ENCODE data around the gene PDSS2.
"Not testable (repeated sequence)": the region's sequence is repeated elsewhere in the genome, so short reads cannot be mapped to it uniquely, and the experiment has no call there.

The PDSS2 gene

DNA sequence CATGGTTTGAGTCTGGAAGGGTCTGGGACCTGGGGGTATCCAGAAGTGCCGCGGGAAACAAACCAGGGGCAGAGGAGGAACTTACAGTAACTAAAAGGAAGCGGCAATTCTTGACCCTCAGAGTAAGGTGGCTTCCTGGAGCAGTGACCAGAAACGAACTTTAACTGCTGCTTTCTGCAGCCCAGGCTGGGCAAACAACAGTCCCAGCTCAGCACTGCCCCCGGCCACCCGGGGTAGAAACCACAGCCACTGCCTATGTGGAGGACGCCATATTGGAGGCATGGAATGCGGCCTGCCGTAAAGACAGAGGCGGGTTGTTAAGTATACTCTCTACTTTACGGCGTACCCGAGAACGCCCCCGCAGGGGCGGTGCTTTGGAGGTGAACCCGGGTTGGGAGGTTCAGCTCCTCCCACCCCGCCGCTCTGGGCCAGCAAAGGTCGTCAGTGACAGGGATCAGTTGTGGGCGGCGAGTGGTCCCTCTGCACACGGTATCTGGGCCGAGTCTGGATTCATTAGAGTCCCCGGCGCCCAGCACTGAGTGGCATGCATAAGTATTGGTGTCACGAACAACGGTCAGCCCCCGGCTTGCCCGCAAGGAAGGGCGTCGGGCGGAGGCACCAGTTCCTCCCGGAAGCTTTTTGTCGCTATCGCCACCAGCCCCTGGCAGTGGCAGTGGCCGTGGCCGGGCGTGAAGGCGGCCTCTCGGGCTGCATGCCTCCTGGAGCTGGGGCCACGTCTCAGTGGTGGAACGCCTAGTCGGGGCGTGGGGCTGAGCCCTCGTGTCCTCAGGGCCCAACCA is at the start of gene PDSS2:
TSS of gene PDSS2 (minus strand) at position 282 of the 800 bp plus-strand sequence. CDS start at position 3, 279 bp downstream.
- FAIRE-seq = peak; percentile 45

DNA sequence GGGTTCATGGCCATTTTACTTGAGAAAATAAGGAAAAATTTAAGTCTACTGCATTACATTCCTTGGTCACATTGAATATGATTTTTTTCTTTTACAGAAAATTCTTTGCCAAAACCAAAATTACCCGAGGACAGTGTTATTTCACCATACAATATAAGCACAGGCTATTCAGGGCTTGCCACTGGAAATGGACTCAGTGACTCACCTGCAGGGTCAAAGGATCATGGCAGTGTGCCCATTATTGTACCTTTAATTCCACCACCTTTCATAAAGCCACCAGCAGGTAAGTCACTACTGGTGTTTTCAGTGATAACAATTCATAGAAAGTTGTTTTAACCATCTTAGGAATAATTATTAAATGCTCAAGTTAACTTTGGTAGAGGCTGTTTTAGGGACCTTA is 46.8 kb upstream of the PDSS2 start:
- FAIRE-seq = no peak

DNA sequence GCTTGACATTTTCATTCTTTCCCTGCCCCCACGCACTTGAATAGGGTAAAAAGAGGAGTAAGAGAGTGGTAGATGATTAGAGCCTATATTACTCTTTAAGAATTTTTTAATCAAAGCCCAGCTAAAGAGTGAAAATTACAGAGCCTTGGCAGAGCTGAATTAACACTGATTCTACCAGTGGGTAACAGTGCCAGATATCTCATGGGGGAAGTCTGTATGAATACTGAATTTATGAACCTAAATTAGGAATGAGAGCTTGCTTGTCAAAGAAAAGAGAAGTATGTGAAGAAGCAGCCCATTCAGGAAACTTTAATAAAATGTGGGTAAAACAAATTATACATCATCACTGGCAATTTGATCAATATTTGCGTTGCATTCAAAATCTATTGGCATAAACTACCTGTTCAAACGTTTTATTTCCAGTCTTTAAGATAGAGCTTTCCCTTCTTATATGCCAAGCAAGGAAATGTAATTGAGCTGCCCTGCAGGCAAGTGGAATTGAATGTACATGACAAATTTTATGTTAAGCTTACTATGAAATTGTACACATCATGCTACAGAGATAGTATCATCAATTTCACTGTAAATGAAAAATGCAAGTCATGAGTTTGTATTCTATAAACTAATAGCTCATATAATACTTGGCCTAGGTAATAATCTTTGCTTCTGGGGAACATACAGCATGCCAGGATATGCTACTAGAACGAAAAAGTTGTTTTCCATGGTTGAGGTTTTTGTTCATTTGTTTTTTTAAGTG is 45.1 kb upstream of the PDSS2 start:
- FAIRE-seq = no peak

DNA sequence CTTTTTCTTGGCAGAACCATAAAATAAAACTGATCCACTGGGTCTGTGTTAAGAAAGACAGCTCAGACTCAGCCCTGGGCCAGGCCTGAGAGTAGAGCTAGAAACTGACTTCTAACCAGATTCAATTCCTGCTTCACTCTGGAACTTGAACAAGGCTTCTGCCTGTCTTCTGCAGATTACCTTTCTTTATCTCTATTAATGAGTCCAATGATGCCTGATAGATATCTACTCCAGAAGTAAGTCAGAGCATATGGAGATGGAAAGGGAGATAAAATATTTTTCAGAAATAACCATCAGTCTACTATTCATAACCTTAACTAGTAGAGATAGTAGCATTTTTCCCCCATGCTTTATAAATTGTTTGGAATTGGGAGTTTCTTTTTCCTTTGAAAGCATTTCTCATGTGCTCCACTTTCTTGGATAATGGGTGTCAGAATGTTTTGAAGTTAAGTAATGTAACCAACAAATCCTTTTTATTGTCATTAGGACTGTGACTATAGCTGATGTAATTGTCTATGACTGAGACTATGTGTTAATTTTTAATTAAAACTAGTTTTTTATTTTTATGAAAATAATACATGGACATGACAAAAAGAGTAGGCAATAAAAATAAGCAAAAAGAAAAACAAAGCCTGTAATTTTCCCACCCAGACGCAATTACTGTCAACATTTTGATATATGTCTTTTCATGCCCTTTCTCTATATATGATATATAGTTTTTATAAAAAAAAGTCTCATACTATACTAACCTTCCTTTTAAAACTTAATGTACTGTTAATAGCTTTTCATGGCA is 37.7 kb upstream of the PDSS2 start:
- FAIRE-seq = no peak

DNA sequence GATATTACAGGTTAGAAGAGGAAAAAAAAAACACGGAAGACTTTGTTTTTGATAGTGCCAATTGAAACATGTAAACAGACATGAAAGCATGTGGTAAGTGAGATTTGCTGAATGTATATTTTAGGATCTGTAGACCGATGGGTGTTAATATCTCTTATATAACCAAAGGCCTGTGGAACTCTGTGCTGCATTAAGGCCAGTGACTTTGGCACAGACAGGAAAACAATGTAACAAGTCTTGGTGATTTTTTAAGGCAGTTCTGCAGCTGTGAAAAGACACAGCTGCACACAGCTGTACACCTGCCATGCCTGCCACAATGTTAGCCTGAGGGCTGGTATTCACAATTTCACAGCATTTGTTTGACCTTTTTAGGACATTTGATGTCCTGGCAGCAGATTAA is 36.6 kb upstream of the PDSS2 start:
- FAIRE-seq = no peak

DNA sequence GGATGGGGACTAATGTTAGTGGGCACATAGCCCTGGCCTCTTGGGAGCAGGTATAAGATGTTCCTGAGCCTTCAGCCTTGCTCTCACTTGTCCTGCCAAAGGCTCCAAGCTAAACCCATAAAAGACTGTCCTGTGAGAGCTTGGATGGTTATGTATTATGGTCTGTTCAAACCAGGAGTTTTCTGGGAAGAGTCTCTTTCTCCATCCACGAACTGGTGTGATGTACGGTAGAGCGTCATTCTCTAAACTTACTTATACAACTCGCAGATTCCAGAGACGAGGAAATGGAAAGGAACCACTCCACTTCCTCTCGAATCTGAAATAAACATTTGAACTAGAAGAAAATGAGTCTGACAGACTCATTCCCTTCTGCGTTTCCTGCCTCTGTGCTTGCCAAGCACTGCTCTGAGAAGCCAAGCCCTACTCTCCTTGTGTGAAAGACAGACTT is 35.9 kb upstream of the PDSS2 start:
- FAIRE-seq = no peak

DNA sequence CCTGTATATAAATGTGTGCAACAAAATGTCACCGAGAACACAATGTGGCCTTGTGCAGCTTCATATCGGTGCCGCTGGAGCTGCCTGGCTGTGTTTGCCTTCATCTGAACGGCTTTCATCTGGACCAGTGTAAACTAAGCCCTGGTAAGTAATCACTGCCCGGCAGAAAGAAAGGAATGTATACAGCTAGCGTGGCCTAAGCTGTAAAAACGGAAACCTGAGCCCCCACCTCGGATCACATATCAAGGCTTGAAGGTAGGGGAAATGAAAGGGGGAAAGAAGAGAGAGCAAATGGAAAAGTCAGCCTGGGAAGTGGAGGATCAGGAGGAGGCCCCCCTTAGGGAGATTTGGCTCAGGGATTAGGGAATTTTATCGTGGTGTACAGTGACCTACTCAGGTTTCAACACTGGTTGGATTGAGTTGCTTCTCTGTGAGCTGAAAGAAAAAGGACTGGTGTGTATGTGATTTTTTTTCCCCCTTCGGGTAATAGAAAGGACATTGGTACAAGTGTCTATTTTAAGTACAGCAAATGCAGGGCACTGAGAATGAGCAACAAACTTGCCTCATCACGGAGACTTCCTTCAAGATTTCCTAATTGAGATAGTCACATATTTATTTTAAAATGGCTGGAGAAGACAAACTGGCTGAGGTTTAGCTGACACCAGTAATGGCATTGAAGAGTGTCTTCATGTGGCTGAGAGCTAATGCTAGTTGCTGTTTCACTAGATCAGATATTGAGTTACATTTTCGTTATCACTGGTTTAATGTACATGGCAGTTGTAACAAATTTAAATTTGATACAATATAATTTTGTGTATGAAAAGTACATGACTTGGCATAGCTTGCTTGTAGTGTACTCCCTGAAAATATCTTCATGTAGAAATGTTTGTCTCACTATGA is 34.0 kb upstream of the PDSS2 start:
- no peak for FAIRE-seq

- no peak for FAIRE-seq
These were observed 32.6 kb upstream of the PDSS2 start for GRCh38 chr6:107491760-107492660.

DNA sequence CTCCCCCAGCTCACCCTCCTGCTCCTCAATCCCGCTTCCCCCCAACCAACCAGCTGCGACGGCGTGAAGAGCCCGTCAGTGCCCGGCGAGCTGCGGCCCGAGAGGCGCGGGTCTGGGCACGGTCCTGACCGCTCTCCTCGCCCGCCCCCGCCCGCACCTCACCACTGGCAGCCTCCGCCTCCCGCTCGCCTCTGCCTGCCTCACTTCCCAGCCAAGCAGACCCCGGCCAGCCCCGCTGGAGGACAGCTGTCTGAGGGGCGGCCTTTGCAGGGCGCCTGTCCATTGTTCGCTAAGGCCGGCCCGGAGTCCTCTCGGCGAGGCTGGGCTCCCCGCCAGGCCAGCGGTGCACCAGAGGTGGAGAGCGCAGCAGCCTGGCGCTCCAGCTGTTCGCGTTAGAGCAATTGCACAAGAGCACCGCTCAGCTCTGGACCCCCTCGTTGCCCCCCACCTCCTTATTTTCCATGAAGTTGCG is 31.8 kb upstream of the PDSS2 start:
- no peak for FAIRE-seq

- FAIRE-seq = no peak
These were observed 31.3 kb upstream of the PDSS2 start for GRCh38 chr6:107490566-107491137.

DNA sequence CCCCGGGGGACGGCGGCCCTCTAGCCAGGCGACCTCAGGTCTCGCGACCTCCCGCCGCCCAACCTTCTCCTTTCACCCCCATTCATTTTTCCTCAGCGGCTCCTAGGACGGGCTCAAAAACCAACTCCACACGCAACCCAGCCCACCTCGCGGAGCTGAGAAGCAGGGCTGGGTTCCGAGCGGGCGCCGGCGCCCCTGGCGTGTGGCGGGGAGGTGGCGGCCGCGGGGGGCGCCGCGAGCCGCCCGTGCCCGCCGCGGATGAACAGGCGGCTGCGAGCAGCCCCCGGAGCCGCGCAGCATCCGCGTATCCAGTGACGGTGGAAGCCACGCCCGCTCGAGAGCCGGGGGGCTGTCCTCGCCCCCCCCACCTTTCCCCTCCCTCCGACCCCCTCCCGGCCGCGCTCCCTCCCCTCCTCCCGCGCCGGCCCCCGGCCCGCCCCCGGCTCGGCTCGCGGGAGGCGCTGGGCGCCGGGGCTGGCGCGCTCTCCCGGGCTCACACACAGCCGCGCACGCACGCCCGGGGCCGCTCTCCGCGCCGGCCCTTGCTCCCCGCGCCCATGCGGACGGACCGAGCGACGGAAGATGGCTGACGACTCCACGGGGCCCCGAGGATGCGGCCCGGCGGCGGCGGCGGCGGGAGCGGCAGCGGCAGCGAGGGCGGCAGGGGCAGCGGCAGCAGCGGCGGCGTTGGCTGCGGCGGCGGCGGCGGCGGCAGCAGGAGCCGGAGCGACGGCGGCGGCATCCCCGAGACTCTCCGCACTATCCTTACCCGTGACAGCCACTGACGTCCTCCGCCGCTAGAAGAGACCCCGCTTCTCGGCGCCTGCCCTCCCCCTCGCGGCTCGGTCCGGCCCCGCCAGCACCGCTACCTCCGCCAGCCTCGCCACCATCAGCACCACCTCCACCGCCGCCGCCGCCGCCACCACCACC is 30.5 kb upstream of the PDSS2 start, which contains the start of gene SOBP:
TSS of gene SOBP (plus strand) at position 482 of the 930 bp plus-strand sequence. CDS start 500 bp downstream, outside the sequence.
- FAIRE-seq = no peak

GRCh38 chr6:107488875-107489635 is 29.7 kb upstream of the PDSS2 start:
- no peak for FAIRE-seq

- no peak for FAIRE-seq
These were observed 29.0 kb upstream of the PDSS2 start for GRCh38 chr6:107488174-107488874.

DNA sequence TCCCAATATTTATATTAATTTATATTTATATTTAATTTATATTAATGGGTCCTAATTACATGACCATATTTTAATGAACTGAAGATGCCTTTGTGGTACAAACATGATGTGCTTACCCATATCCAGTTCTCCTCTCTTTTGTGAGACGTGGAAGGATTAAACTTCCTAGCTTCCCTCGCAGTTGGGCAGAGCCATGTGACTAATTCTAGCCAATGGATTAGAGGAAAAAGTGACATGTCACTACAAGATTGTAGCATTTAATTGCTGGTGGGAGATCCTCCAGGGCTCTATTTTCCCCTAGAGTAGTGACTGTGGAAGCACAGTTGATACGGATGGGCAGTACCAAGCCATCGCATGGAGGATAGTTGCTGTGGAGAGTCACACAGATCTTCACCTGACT is 25.8 kb upstream of the PDSS2 start:
- no peak for FAIRE-seq

- no peak for FAIRE-seq
These were observed 19.8 kb upstream of the PDSS2 start for GRCh38 chr6:107479089-107479690.

DNA sequence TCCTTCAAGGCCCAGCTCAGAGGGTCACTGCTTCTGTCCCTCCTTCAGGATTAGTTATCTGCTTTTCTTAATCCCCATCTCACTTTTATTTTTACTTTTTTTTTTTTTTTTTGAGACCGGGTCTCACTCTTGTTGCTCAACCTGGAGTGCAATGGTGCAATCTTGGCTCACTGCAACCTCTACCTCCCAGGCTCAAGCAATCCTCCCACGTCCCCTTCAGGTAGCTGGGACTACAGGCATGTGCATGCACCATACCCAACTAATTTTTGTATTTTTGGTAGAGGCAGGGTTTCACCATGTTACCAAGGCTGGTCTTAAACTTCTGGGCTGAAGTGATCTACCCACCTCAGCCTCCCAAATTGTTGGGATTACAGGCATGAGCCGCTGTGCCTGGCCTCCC is 16.5 kb upstream of the PDSS2 start:
- FAIRE-seq = not testable (repeated sequence)

GRCh38 chr6:107475360-107475759 is 16.0 kb upstream of the PDSS2 start:
- not testable (repeated sequence) for FAIRE-seq
